ENCODE results near the gene MFNG. TPM values are rescaled to one million over a fixed set of nuclear protein-coding genes. Genes with fewer than 3 reads are reported as not detected.
A peak's percentile ranks its signal among the peaks of the same experiment; 100 is the strongest.

MFNG gene
- total RNA-seq, 2 donors from 2014 or later, result 135 to 338 TPM

GRCh38 chr22:37505565-37505964 lies 19.4 kb upstream of the MFNG start:
- ATAC-seq (no peak), DNase-seq (ENCODE audit: low spot score) (no peak)
- peaks cover 0 to 4% of the 10 kb centered on the region in 2 donors for H3K27me3 Mint-ChIP-seq
- H3K4me1 Mint-ChIP-seq (ENCODE audit: low read depth in 2 of 2), result peaks cover 6% of the 10 kb centered on the region in 2 donors
- H3K27ac Mint-ChIP-seq, result no peak overlapping the region
- H3K4me3 Mint-ChIP-seq, result no peak overlapping the region
- no peaks in the 10 kb centered on the region for H3K36me3 Mint-ChIP-seq
- no peaks in the 10 kb centered on the region for H3K9me3 Mint-ChIP-seq

- Mint-ChIP-seq H3K36me3 (no peaks in the 10 kb centered on the region), H3K4me1 (ENCODE audit: low read depth in 2 of 2) (peaks cover 6% of the 10 kb centered on the region in 2 donors), H3K4me3 (no peak overlapping the region), H3K27ac (no peak overlapping the region), H3K27me3 (peaks cover 0 to 4% of the 10 kb centered on the region in 2 donors), H3K9me3 (no peaks in the 10 kb centered on the region)
- ATAC-seq, result no peak
- DNase-seq (ENCODE audit: low spot score), result no peak
These were observed 18.8 kb upstream of the MFNG start for GRCh38 chr22:37504964-37505363.

- no peak for DNase-seq (ENCODE audit: low spot score)
- Mint-ChIP-seq H3K9me3 (no peaks in the 10 kb centered on the region), H3K27ac (no peak overlapping the region), H3K36me3 (no peaks in the 10 kb centered on the region), H3K4me3 (no peak overlapping the region), H3K4me1 (ENCODE audit: low read depth in 2 of 2) (peaks cover 6% of the 10 kb centered on the region in 2 donors), H3K27me3 (peaks cover 0 to 4% of the 10 kb centered on the region in 2 donors)
- ATAC-seq, result no peak
These were observed 17.7 kb upstream of the MFNG start for GRCh38 chr22:37503850-37504249.

- Mint-ChIP-seq H3K27me3 (peaks cover 0 to 4% of the 10 kb centered on the region in 2 donors), H3K4me1 (ENCODE audit: low read depth in 2 of 2) (peaks cover 6% of the 10 kb centered on the region in 2 donors), H3K4me3 (no peak overlapping the region), H3K36me3 (no peaks in the 10 kb centered on the region), H3K9me3 (no peaks in the 10 kb centered on the region), H3K27ac (no peak overlapping the region)
- DNase-seq (ENCODE audit: low spot score), result no peak
- no peak for ATAC-seq
These were observed 17.0 kb upstream of the MFNG start for GRCh38 chr22:37503183-37503683.

GRCh38 chr22:37502342-37503182 lies 16.4 kb upstream of the MFNG start:
- ATAC-seq (no peak), DNase-seq (ENCODE audit: low spot score) (no peak)
- peaks cover 0 to 4% of the 10 kb centered on the region in 2 donors for H3K27me3 Mint-ChIP-seq
- H3K4me3 Mint-ChIP-seq, result no peak overlapping the region
- H3K36me3 Mint-ChIP-seq, result no peaks in the 10 kb centered on the region
- peak overlapping the region in 1 of 2 donors; percentile 37 for H3K27ac Mint-ChIP-seq
- peaks cover 6% of the 10 kb centered on the region in 2 donors for H3K4me1 Mint-ChIP-seq (ENCODE audit: low read depth in 2 of 2)
- no peaks in the 10 kb centered on the region for H3K9me3 Mint-ChIP-seq

GRCh38 chr22:37501610-37502341 lies 15.6 kb upstream of the MFNG start:
- peaks cover 0 to 4% of the 10 kb centered on the region in 2 donors for H3K27me3 Mint-ChIP-seq
- peaks cover 6% of the 10 kb centered on the region in 2 donors for H3K4me1 Mint-ChIP-seq (ENCODE audit: low read depth in 2 of 2)
- H3K27ac Mint-ChIP-seq, result peak overlapping the region in 1 of 2 donors; percentile 37
- no peaks in the 10 kb centered on the region for H3K9me3 Mint-ChIP-seq
- H3K4me3 Mint-ChIP-seq, result no peak overlapping the region
- no peak for ATAC-seq
- H3K36me3 Mint-ChIP-seq, result no peaks in the 10 kb centered on the region
- no peak for DNase-seq (ENCODE audit: low spot score)

DNA sequence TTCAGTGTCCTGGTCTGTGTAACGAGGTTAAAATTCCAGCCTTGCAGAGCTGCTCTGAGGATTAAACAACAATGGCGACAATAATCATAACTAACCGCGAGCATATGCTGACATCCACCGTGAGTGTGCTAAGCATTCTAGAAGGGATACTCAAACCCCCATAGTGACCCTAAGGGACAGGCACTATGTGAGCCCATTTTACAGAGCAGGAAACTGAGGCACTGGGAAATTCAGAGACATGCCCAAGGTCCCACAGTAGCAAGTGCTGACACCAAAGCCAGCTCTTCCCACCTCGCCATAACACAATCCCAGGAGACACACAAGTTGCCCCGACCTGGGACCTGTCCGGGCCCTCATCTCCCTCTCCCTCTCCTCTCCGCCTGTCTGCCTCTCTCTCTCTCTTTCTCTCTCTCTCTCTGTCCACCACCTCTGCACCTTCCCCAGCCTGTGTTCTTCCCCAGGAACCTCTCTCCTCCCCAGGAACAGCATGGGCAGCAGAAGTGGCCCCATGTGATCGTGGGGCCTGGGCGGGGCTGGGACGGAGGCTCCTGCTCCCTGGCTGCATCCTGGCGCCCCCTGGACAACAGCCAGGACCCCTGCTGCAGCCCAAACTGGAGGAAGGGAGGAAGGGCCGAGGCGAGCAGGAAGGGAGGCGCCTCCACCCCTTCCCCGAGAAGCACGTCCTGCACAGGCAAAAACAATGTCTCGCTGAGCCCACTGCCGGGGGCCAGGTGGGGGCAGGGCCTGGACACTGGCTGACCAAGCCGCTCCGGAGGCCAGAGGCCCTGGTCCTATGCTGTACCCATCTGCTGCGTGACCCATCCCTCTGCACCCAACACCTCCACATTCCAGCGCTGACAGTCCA lies 14.8 kb upstream of the MFNG start:
- Mint-ChIP-seq H3K27me3 (peaks cover 0 to 4% of the 10 kb centered on the region in 2 donors), H3K4me3 (no peak overlapping the region), H3K9me3 (no peaks in the 10 kb centered on the region), H3K27ac (no peak overlapping the region), H3K36me3 (no peaks in the 10 kb centered on the region), H3K4me1 (ENCODE audit: low read depth in 2 of 2) (peaks cover 6% of the 10 kb centered on the region in 2 donors)
- ATAC-seq (no peak), DNase-seq (ENCODE audit: low spot score) (no peak)

DNA sequence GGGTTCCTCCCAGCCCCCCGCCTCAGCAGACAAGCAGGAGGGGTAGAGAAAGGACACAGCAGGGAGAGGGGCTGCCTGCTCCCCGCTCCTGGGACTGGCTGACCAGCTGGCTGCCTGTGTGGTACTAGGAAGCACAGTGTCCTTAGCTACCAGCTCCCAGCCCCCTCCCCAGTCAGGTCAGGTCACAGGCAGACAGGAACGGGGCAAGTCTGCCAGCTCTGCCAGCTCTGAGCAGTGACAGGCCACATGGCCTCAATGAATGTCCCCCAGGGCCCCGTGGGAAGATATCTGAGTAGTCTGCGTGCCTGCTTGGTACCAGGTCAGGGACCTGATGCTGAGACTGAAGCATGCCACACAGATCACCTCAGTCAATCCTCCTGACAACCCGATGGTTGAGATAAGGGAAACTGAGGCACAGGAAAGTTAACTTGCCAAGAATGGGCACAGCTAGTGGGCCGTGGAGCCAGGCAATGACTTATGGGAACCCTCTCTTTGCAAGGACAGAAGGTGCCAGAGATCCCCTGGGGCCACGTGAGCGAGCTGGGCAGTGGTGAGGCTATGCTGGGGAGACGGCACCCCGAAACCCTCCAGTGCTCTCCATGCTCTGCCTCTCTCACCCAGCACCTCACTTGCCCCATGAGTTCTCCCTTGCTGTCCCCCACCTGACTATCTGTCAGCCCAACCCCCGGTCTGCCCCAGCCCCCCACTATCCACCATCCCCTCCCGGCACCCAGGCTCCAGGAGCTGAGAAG lies 13.8 kb upstream of the MFNG start:
- no peak for ATAC-seq
- no peak for DNase-seq (ENCODE audit: low spot score)
- Mint-ChIP-seq H3K4me1 (ENCODE audit: low read depth in 2 of 2) (peaks cover 6% of the 10 kb centered on the region in 2 donors), H3K4me3 (no peak overlapping the region), H3K27me3 (peaks cover 0 to 4% of the 10 kb centered on the region in 2 donors), H3K36me3 (no peaks in the 10 kb centered on the region), H3K27ac (no peak overlapping the region), H3K9me3 (no peaks in the 10 kb centered on the region)

GRCh38 chr22:37499027-37499707 lies 13.0 kb upstream of the MFNG start:
- Mint-ChIP-seq H3K4me1 (ENCODE audit: low read depth in 2 of 2) (peaks cover 6% of the 10 kb centered on the region in 2 donors), H3K36me3 (no peaks in the 10 kb centered on the region), H3K27me3 (peaks cover 0 to 4% of the 10 kb centered on the region in 2 donors), H3K27ac (no peak overlapping the region), H3K4me3 (no peak overlapping the region), H3K9me3 (no peaks in the 10 kb centered on the region)
- DNase-seq (ENCODE audit: low spot score), result no peak
- ATAC-seq, result no peak

GRCh38 chr22:37498289-37498909 lies 12.2 kb upstream of the MFNG start:
- H3K27me3 Mint-ChIP-seq, result peaks cover 0 to 4% of the 10 kb centered on the region in 2 donors

DNA sequence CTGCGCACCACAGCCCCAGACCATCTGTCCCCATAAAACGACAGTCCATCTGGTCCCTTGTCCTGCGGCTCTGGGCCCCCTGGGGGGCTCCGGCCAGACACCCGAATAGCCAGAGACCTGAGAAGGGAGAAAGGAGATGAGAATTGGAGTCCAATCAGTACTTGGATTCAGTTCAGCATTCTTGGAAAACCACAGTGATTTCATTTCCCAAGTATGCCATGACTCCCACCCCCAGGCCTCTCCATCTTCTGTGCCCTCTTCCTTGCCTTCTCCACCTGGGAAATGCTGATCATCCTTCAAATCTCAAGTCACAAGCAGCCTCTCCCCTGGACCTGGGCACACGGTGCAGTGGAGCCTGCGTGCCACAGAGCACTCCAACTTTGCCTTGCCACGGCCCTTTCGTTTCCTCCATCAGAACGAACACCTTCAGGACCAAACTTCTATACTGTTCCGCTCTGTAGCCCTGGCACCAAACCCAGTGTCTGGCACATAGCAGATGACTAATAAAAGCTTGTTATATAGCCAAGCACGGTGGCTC lies 10.9 kb upstream of the MFNG start:
- H3K27me3 Mint-ChIP-seq, result peaks cover 0 to 4% of the 10 kb centered on the region in 2 donors
- DNase-seq (ENCODE audit: low spot score), result no peak

More at GRCh38 chr22:37498289-37498909, 12.2 kb upstream of the MFNG start:
- H3K9me3 Mint-ChIP-seq, result no peaks in the 10 kb centered on the region
- H3K27ac Mint-ChIP-seq, result no peak overlapping the region
- no peak overlapping the region for H3K4me3 Mint-ChIP-seq
- H3K4me1 Mint-ChIP-seq (ENCODE audit: low read depth in 2 of 2), result peaks cover 9 to 10% of the 10 kb centered on the region in 2 donors
- H3K36me3 Mint-ChIP-seq, result no peaks in the 10 kb centered on the region
- peak; percentile 67 to 77 for ATAC-seq
- DNase-seq (ENCODE audit: low spot score), result no peak

DNA sequence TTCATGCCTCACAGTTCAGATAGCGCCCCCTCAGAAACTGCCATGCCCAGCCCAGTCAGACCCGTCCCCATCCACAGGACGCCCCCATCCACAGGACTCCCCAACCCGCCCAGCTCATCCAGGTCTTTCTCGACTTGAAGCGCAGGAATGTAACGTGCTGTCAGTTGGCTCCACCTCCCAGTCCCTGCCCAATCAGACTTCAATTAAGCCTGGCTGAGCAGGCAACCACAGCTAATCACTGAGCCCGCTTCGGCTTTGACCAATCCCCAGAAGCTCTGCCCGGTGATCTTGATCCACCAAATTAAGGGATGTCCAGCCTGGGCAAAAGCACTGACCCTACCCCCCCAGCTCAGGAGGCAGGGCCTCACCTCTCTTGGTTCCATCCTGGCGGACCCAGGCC lies 10.5 kb upstream of the MFNG start:
- peaks cover 0 to 4% of the 10 kb centered on the region in 2 donors for H3K27me3 Mint-ChIP-seq
- no peaks in the 10 kb centered on the region for H3K36me3 Mint-ChIP-seq
- no peak overlapping the region for H3K27ac Mint-ChIP-seq
- ATAC-seq (no peak), DNase-seq (ENCODE audit: low spot score) (no peak)
- H3K4me3 Mint-ChIP-seq, result no peak overlapping the region
- no peaks in the 10 kb centered on the region for H3K9me3 Mint-ChIP-seq
- peaks cover 13 to 14% of the 10 kb centered on the region in 2 donors for H3K4me1 Mint-ChIP-seq (ENCODE audit: low read depth in 2 of 2)

More for the DNA sequence above, 10.9 kb upstream of the MFNG start:
- no peak overlapping the region for H3K4me3 Mint-ChIP-seq
- no peaks in the 10 kb centered on the region for H3K36me3 Mint-ChIP-seq
- no peak overlapping the region for H3K27ac Mint-ChIP-seq
- ATAC-seq, result no peak
- no peaks in the 10 kb centered on the region for H3K9me3 Mint-ChIP-seq
- H3K4me1 Mint-ChIP-seq (ENCODE audit: low read depth in 2 of 2), result peaks cover 16 to 17% of the 10 kb centered on the region in 2 donors

Data from natural killer cell treated with Interleukin-12 subunit alpha and Interleukin-12 subunit beta and Interleukin-15 and Interleukin-18, amount 100 ng/mL, for 72 hours (primary cell).